ENCODE results near the gene NDUFAF7. TPM values are rescaled to one million over a fixed set of nuclear protein-coding genes. Genes with fewer than 3 reads are reported as not detected.
A peak's percentile ranks its signal among the peaks of the same experiment; 100 is the strongest.

Gene NDUFAF7
- total RNA-seq, 1 donor from 2014 or later, result 25.5 TPM

DNA sequence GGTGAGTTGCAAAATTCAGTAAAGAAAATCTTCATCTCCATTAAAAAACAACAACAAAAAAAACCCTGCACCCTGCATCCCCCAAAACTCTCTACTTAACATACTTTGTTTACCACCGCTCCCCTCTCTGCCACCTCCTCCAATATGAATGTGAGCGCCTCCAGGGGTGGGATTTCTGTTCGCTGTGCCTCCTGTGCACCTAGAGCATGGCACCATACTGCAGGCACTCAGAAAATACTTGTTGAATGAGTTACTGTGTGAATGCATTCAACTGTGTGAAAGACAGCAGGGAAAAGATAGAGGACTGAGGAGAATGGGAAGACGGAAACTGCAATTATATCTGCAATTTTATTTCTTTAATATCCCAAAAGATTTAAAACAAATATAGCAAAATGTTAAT is 4.6 kb upstream of the NDUFAF7 start:
- Mint-ChIP-seq H3K9me3 (no peaks in the 10 kb centered on the region), H3K4me3 (peak overlapping the region; percentile 39), H3K27ac (no peak overlapping the region), H3K4me1 (ENCODE audit: unreplicated experiment) (peaks cover 19% of the 10 kb centered on the region), H3K36me3 (peaks cover 21% of the 10 kb centered on the region), H3K27me3 (no peaks in the 10 kb centered on the region)
- no peak for DNase-seq (ENCODE audit: extremely low spot score, unreplicated experiment)
- TF ChIP-seq, protein P1, sequence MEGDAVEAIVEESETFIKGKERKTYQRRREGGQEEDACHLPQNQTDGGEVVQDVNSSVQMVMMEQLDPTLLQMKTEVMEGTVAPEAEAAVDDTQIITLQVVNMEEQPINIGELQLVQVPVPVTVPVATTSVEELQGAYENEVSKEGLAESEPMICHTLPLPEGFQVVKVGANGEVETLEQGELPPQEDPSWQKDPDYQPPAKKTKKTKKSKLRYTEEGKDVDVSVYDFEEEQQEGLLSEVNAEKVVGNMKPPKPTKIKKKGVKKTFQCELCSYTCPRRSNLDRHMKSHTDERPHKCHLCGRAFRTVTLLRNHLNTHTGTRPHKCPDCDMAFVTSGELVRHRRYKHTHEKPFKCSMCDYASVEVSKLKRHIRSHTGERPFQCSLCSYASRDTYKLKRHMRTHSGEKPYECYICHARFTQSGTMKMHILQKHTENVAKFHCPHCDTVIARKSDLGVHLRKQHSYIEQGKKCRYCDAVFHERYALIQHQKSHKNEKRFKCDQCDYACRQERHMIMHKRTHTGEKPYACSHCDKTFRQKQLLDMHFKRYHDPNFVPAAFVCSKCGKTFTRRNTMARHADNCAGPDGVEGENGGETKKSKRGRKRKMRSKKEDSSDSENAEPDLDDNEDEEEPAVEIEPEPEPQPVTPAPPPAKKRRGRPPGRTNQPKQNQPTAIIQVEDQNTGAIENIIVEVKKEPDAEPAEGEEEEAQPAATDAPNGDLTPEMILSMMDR (conservative IDR thresholded peaks at IDR 0.05), result no peak

DNA sequence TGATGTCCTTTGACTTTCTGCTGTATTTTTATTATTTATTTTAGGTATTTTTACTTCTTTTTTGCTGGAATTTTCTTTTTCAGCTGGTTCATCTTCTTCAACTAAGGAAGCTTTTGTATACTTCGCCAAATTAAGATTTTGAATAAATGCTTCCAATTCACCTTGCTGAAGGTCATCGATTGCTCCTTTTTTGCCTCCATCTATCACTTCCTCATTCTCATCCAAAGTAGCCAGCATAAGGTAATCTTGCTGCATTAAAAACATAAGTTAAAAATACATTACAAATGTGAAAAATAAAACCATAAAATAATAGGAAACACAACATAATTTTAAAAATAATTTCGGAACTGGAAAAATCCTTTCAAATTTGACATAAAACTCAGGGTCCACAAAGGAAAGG is 2.7 kb upstream of the NDUFAF7 start:
- H3K27ac Mint-ChIP-seq, result no peak overlapping the region
- H3K27me3 Mint-ChIP-seq, result no peaks in the 10 kb centered on the region
- H3K4me3 Mint-ChIP-seq, result no peak overlapping the region
- no peaks in the 10 kb centered on the region for H3K9me3 Mint-ChIP-seq
- H3K4me1 Mint-ChIP-seq (ENCODE audit: unreplicated experiment), result peaks cover 19% of the 10 kb centered on the region
- TF ChIP-seq, protein P1 (conservative IDR thresholded peaks at IDR 0.05), result no peak
- DNase-seq (ENCODE audit: extremely low spot score, unreplicated experiment), result no peak
- peaks cover 11% of the 10 kb centered on the region for H3K36me3 Mint-ChIP-seq

DNA sequence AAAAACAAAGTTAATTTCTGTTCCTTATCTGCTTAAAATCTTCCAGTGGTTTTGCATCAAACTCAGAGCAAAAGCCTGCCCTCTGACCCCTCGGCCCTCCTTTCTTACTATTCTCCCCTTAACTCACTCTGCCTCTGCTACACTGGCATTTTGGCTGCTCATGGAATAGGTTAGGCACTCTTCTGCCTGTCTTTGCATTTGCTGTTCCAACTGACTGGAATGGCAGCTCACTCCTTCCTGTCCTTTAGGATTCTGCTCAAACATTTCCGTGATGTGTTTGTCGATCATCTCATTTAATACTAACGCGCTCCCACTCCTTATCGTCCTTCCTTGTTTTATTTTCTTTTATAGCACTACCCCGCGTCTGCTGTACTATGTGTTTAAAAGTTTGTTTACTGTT is 877 bp upstream of the NDUFAF7 start:
- H3K4me1 Mint-ChIP-seq (ENCODE audit: unreplicated experiment), result peaks cover 12% of the 10 kb centered on the region
- no peak for DNase-seq (ENCODE audit: extremely low spot score, unreplicated experiment)
- H3K27me3 Mint-ChIP-seq, result no peaks in the 10 kb centered on the region
- no peaks in the 10 kb centered on the region for H3K9me3 Mint-ChIP-seq
- no peak overlapping the region for H3K27ac Mint-ChIP-seq
- H3K4me3 Mint-ChIP-seq, result no peak overlapping the region
- H3K36me3 Mint-ChIP-seq, result peaks cover 17% of the 10 kb centered on the region
- TF ChIP-seq, protein P1 (conservative IDR thresholded peaks at IDR 0.05), result no peak

DNA sequence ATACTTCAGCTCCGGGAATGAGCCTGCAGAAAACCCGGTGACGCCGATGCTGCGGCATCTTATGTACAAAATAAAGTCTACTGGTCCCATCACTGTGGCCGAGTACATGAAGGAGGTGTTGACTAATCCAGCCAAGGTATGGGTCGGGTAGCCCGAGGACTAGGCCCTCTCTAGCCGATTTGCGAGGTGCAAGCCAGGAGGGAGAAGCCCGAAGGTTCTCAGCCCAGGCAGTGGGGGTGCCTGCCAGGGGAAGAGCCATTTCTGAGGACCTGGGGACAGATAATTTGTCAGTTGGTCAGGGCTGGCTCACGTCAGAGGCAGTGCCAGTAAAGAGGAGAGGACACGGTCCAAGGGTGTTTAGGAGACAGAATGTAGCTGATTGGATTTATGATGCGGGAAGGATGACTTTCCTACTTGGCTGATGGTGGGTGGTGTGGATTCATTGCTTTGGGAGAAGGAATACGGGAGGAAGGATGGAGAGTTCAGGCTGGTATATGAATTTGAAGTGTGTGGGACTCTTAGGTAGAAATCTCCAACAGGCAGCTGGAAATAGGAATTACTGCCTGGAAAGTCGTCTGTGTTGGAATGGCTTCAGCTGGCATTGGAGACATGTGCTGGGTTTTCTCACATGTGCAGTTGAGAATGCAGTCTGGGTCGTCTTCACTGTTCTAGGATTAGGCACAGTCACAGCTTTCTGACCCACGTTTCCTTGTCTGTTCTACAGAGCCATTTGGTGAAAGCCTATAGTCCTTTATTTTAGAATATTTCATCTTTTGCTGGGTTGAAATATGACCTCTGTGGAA is 874 bp downstream of the NDUFAF7 start:
- Mint-ChIP-seq H3K36me3 (peaks cover 15% of the 10 kb centered on the region), H3K9me3 (no peaks in the 10 kb centered on the region), H3K27ac (no peak overlapping the region), H3K27me3 (no peaks in the 10 kb centered on the region), H3K4me3 (no peak overlapping the region), H3K4me1 (ENCODE audit: unreplicated experiment) (no peaks in the 10 kb centered on the region)
- TF ChIP-seq, protein P1 (conservative IDR thresholded peaks at IDR 0.05), result no peak
- DNase-seq (ENCODE audit: extremely low spot score, unreplicated experiment), result no peak

DNA sequence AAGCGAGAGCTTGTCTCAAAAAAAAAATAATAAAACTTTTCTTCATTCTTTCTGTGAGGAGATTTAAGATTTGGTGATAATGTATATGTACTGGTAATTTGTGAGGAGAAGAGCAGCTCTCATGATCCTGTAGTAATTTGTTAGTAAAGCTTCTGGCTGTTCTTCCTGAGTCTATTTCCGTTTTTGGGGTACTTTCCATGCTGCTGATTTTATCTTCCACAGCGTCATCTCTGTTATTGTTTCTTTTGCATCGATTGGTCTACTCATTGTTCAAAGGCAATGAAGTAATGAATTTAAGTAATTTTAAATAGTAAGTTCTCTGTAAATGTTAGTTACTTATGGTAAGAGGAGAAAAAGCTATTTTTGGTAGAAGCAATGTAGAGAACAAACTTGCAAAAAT is 12.0 kb downstream of the NDUFAF7 start:
- Mint-ChIP-seq H3K27me3 (no peaks in the 10 kb centered on the region), H3K9me3 (no peaks in the 10 kb centered on the region), H3K4me1 (ENCODE audit: unreplicated experiment) (no peaks in the 10 kb centered on the region), H3K27ac (no peak overlapping the region), H3K36me3 (peaks cover 27% of the 10 kb centered on the region), H3K4me3 (no peak overlapping the region)
- TF ChIP-seq, protein P1 (conservative IDR thresholded peaks at IDR 0.05), result no peak
- DNase-seq (ENCODE audit: extremely low spot score, unreplicated experiment), result no peak
